Peyer's patch (tissue), 4 donors: ENCODE measurements around the gene TGIF2. TPM values are rescaled to one million over a fixed set of nuclear protein-coding genes. Genes with fewer than 3 reads are reported as not detected.

Experiments used
- DNase-seq, 3 donors: peaks; one replicate each; pipeline ENCODE4 v3.0.0-alpha.2; 2017 to 2019
- H3K27ac ChIP-seq, 4 donors: fragments of 200-600 bp; sonication (generic); one replicate each; pipeline ENCODE4 v1.5.1; 2016 to 2019
- H3K27me3 ChIP-seq, 2 donors: fragments of 200-600 bp; sonication (generic); one replicate each; pipeline ENCODE4 v1.5.1; 2019
- H3K36me3 ChIP-seq, 3 donors: fragments of 200-600 bp; sonication (generic); one replicate each; pipeline ENCODE4 v1.5.1; 2016 to 2019
- H3K4me1 ChIP-seq, 4 donors: fragments of 200-600 bp; sonication (generic); one replicate each; pipeline ENCODE4 v1.5.1; 2016 to 2019
- H3K4me3 ChIP-seq, 4 donors: fragments of 200-600 bp; sonication (generic); 1 replicate in 3 of 4; 2 replicates in 1 of 4; pipeline ENCODE4 v1.5.1; 2016 to 2019; ENCODE audit warnings: mild to moderate bottlenecking in 1 of 4
- H3K9me3 ChIP-seq, 4 donors: fragments of 200-600 bp; sonication (generic); one replicate each; pipeline ENCODE4 v1.5.1; 2016 to 2019; ENCODE audit warnings: mild to moderate bottlenecking in 1 of 4
- POLR2A ChIP-seq, 2 donors: fragments of 450-650 bp; IDR thresholded peaks; one replicate each; pipeline ENCODE4 v1.5.1; 2017; ENCODE audit warnings: antibody characterized with exemption in 2 of 2, mild to moderate bottlenecking in 2 of 2, moderate library complexity in 2 of 2
- total RNA-seq, 4 donors: library from RNA; depleted of rRNA; stranded (reverse); fragments of >200 nt; gene quantifications; one replicate each; pipeline ENCODE4 v1.1.0, GENCODE V29; 2016
- TF ChIP-seq, protein P1 (sequence below), 6 experiments: fragments of 450-650 bp in 4 of 6; fragments of 200-600 bp in 2 of 6; sonication (generic) in 1 of 6; IDR thresholded peaks; one replicate each; pipeline ENCODE4 v1.5.1; 2017 to 2019; ENCODE audit warnings: antibody characterized with exemption in 6 of 6, mild to moderate bottlenecking in 3 of 6, moderate library complexity in 1 of 6

Gene TGIF2
- total RNA-seq, 4 donors from 2014 or later: 2.6 to 8.4 (median 4.5) TPM

DNA sequence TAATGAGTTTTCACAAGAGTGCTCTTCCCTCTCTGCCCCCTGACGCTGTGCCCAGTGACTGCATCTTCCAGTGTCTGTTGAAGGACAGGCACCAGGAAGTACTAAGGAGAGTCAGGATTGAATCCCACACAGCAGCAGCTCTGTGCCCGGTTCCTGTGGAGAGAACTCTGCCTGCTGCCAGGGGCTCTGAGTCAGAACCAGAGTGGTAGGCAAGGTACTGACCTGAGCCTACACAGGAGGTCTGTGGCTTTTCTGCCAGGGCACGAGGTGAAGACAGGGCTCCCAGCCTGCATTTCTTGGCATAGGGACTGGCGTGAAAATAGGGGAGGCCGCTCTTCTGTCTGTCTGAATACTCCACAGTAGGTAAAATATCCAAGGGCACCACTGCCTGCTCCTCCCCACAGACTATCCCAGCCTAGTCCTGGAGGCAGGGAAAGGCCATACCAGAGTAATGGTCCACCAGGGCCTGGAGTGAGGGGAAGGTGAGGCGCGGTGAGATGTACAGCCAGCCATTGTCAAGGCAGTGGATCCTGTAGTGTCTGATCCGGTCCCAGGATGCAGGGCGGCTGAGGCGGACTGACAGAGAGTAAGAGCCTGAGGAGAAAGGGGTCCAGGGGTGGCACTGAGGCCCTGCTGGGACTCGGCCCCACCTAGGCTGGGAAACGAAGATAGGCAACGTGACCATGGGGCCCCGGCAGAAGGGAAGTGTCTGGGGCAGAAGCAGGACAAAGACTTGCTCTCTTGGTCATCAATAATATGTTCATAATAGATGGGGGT lies 41.6 kb downstream of the TGIF2 start:
- H3K9me3 ChIP-seq: no peaks in the 10 kb centered on the region
- DNase-seq: no peak
- no peaks in the 10 kb centered on the region for H3K27me3 ChIP-seq
- H3K4me3 ChIP-seq: no peak overlapping the region
- peaks cover 0 to 55% (median 0%) of the 10 kb centered on the region in 3 donors for H3K36me3 ChIP-seq
- no peak for TF ChIP-seq POLR2A (IDR thresholded peaks at IDR 0.05)
- TF ChIP-seq, protein P1, sequence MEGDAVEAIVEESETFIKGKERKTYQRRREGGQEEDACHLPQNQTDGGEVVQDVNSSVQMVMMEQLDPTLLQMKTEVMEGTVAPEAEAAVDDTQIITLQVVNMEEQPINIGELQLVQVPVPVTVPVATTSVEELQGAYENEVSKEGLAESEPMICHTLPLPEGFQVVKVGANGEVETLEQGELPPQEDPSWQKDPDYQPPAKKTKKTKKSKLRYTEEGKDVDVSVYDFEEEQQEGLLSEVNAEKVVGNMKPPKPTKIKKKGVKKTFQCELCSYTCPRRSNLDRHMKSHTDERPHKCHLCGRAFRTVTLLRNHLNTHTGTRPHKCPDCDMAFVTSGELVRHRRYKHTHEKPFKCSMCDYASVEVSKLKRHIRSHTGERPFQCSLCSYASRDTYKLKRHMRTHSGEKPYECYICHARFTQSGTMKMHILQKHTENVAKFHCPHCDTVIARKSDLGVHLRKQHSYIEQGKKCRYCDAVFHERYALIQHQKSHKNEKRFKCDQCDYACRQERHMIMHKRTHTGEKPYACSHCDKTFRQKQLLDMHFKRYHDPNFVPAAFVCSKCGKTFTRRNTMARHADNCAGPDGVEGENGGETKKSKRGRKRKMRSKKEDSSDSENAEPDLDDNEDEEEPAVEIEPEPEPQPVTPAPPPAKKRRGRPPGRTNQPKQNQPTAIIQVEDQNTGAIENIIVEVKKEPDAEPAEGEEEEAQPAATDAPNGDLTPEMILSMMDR (IDR thresholded peaks at IDR 0.05): no peak
- no peak overlapping the region for H3K27ac ChIP-seq
- H3K4me1 ChIP-seq: peaks cover 0 to 5% (median 0%) of the 10 kb centered on the region in 4 donors

DNA sequence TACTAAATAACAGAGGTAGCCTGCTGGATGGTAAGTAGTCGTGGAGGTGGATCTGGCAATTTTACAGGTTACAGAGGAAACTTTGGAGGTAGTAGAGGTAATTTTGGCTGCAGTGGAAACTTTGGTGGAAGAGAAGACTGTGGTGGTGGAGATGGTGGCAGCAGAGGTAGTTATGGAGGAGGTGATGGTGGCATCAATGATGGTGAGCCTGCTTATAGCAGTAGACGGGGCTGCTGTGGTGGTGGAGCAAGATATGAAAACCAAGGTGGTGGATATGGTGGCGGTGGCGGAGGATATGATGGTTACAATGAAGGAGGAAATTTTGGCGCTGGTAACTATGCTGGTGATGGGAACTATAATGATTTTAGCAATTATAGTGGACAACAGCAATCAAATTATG lies 47.5 kb downstream of the TGIF2 start:
- no peaks in the 10 kb centered on the region for H3K9me3 ChIP-seq
- no peak overlapping the region for H3K27ac ChIP-seq
- H3K36me3 ChIP-seq: no peaks in the 10 kb centered on the region
- no peaks in the 10 kb centered on the region for H3K4me1 ChIP-seq
- no peaks in the 10 kb centered on the region for H3K27me3 ChIP-seq
- H3K4me3 ChIP-seq: no peak overlapping the region
- TF ChIP-seq, protein P1 (IDR thresholded peaks at IDR 0.05): no peak
- no peak for TF ChIP-seq POLR2A (IDR thresholded peaks at IDR 0.05)
- DNase-seq: no peak

DNA sequence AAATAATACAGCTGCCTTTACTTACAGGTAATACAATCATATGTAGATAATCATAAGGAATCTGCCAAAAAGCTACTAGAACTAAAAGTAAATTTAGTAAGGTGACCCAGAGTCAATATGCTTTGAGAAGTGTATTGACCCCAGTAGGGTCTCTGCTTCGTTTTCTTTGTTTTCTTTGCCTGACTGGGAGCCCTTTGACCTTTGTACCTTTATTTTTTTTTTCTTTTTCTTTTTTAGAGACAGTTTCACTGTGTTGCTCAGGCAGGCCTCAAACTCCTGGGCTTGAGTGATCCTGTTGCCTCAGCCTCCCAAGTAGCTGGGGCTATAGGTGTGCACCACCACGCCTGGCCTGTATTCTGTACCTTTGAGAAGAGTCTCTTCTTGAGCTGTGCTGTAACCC lies 50.0 kb downstream of the TGIF2 start:
- no peak overlapping the region for H3K4me3 ChIP-seq
- no peaks in the 10 kb centered on the region for H3K4me1 ChIP-seq
- H3K9me3 ChIP-seq: no peaks in the 10 kb centered on the region
- no peak for DNase-seq
- H3K36me3 ChIP-seq: no peaks in the 10 kb centered on the region
- H3K27ac ChIP-seq: no peak overlapping the region
- TF ChIP-seq, protein P1 (IDR thresholded peaks at IDR 0.05): no peak
- no peak for TF ChIP-seq POLR2A (IDR thresholded peaks at IDR 0.05)
- H3K27me3 ChIP-seq: no peaks in the 10 kb centered on the region

DNA sequence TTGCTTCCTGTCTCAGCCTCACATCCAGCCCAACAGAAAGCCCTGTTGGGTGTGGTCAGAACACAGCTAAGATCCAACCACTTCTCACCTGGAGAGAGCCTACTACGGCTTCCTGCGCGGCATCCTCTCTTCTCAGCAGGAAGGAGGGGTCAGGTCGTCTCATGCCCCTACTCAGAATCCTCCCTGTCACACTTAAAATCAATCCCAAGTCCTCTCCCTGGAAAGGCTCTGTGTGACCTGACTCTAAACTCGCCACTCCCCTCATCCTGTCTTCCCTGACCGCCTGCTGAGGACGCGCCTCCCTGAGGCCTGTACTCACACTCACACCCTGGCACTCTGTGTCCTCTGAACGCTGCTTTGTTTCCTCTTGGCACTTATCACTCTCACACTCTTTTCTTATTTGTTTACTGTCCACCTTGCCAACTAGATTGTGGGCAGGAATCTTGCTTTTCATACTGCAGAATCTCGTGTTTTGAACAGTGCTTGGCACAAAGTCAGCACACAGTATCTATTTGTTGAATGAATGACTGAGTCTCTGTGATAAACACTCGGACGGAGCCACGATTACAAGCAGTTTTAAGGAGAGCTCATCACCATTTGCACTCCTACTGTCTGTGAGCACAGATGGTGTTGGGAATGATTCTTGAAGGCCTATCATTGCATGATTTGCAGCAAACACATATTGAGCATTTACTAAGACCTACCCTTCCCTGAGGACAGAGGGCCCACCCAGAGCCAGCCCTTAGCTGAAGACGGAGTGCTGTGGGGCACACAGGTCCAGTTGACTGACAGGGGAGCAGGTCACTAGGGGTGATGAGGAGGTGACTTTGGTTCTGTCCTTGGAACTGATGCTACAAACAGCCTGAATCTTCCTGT lies 50.9 kb downstream of the TGIF2 start:
- peaks cover 0 to 2% (median 0%) of the 10 kb centered on the region in 4 donors for H3K4me1 ChIP-seq
- TF ChIP-seq, protein P1 (IDR thresholded peaks at IDR 0.05): peak in 3 of 6 experiments; percentile 29 to 39 (median 33)
- TF ChIP-seq POLR2A (IDR thresholded peaks at IDR 0.05): no peak
- H3K36me3 ChIP-seq: no peaks in the 10 kb centered on the region
- H3K9me3 ChIP-seq: no peaks in the 10 kb centered on the region
- DNase-seq: peak in 2 of 3 donors; percentile 62 to 71
- no peak overlapping the region for H3K4me3 ChIP-seq
- H3K27ac ChIP-seq: peak overlapping the region in 2 of 4 donors; percentile 32 to 40
- H3K27me3 ChIP-seq: no peaks in the 10 kb centered on the region

DNA sequence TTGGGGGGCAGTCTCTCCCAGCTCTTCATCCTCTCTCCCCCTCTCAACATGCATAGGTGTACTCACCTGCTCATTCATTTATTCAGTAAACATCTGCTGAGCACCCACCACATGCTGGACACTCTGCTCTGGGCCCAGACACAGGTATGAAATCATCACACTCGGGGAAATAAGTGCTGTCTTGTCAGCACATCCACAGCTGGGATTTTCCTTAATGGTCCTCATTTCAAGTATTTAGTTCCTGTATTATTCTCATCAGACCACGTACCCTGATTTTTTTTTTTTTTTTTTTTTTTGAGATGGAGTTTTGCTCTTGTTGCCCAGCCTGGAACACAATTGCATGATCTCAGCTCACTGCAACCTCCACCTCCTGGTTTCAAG lies 51.5 kb downstream of the TGIF2 start:
- DNase-seq: no peak
- H3K4me1 ChIP-seq: peaks cover 0 to 7% (median 0%) of the 10 kb centered on the region in 4 donors
- H3K27ac ChIP-seq: peak overlapping the region in 1 of 4 donors; percentile 14
- H3K9me3 ChIP-seq: no peaks in the 10 kb centered on the region
- no peak overlapping the region for H3K4me3 ChIP-seq
- H3K36me3 ChIP-seq: no peaks in the 10 kb centered on the region
- H3K27me3 ChIP-seq: no peaks in the 10 kb centered on the region
- no peak for TF ChIP-seq POLR2A (IDR thresholded peaks at IDR 0.05)
- TF ChIP-seq, protein P1 (IDR thresholded peaks at IDR 0.05): no peak
